HepG2 (cell line): ENCODE measurements around the gene DDX17. TPM values are rescaled to one million over a fixed set of nuclear protein-coding genes. Genes with fewer than 3 reads are reported as not detected.

Experiments
- ELF1 ChIP-seq: sonication (generic); formaldehyde crosslinking; IDR thresholded peaks from 2 replicates; pipeline ENCODE4 v1.4.0; 2020; ENCODE audit warnings: missing genetic modification reagents
- EZH2 ChIP-seq: conservative IDR thresholded peaks from 2 replicates; pipeline ENCODE4 v1.6.1; 2012; ENCODE audit warnings: mild to moderate bottlenecking, low read depth, low read length, moderate library complexity
- MEIS2 ChIP-seq: sonication (generic); formaldehyde crosslinking; IDR thresholded peaks from 2 replicates; pipeline ENCODE4 v1.9.0; 2021; ENCODE audit warnings: mild to moderate bottlenecking, missing genetic modification reagents
- NAIF1 ChIP-seq: sonication (generic); formaldehyde crosslinking; IDR thresholded peaks from 2 replicates; pipeline ENCODE4 v1.5.0; 2020; ENCODE audit warnings: mild to moderate bottlenecking, missing genetic modification reagents, borderline replicate concordance
- NR2F1 ChIP-seq, 2 experiments: fragments of 450-650 bp in 1 of 2; formaldehyde crosslinking in 1 of 2; IDR thresholded peaks; 2 replicates each; pipeline versions ENCODE4 v1.5.0 to v1.6.1; 2016 to 2020; ENCODE audit warnings: mild to moderate bottlenecking in 1 of 2, missing compliant biosample characterization in 1 of 2, missing genetic modification reagents in 1 of 2, moderate library complexity in 1 of 2
- PHB2 ChIP-seq: fragments of 450-650 bp; IDR thresholded peaks from 2 replicates; pipeline ENCODE4 v1.6.1; 2018; ENCODE audit not compliant: partially characterized antibody
- PRDM10 ChIP-seq: sonication (generic); formaldehyde crosslinking; IDR thresholded peaks from 2 replicates; pipeline ENCODE4 v1.4.0; 2020; ENCODE audit warnings: low read depth, missing genetic modification reagents
- RBM22 ChIP-seq: fragments of 200-400 bp; formaldehyde crosslinking; optimal IDR thresholded peaks from 2 replicates; pipeline ENCODE3; 2017; ENCODE audit warnings: mild to moderate bottlenecking, low read length, moderate library complexity
- TAF15 ChIP-seq: fragments of 200-400 bp; formaldehyde crosslinking; IDR thresholded peaks from one replicate; pipeline ENCODE4 v1.6.1; 2018; ENCODE audit warnings: mild to moderate bottlenecking, low read depth, low read length; ENCODE audit not compliant: poor library complexity, severe bottlenecking
- ZBTB34 ChIP-seq: sonication (generic); formaldehyde crosslinking; IDR thresholded peaks from 2 replicates; pipeline ENCODE4 v1.8.0; 2022; ENCODE audit warnings: mild to moderate bottlenecking, missing genetic modification reagents
- ZFX ChIP-seq: sonication (generic); formaldehyde crosslinking; IDR thresholded peaks from 2 replicates; pipeline ENCODE4 v1.4.0; 2020; ENCODE audit warnings: mild to moderate bottlenecking, low read depth, missing genetic modification reagents, moderate library complexity
- ZNF431 ChIP-seq: sonication (generic); formaldehyde crosslinking; IDR thresholded peaks from 2 replicates; pipeline ENCODE4 v1.9.0; 2022; ENCODE audit warnings: missing genetic modification reagents, low read depth, mild to moderate bottlenecking, borderline replicate concordance
- ZNF496 ChIP-seq: sonication (generic); formaldehyde crosslinking; IDR thresholded peaks from 2 replicates; pipeline ENCODE4 v1.8.1; 2023; ENCODE audit warnings: mild to moderate bottlenecking, moderate library complexity, missing genetic modification reagents; ENCODE audit not compliant: insufficient replicate concordance
- ZNF549 ChIP-seq: sonication (generic); formaldehyde crosslinking; IDR thresholded peaks from 2 replicates; pipeline ENCODE4 v1.5.0; 2020; ENCODE audit warnings: missing genetic modification reagents
- ZNF775 ChIP-seq: sonication (generic); formaldehyde crosslinking; IDR thresholded peaks from 2 replicates; pipeline ENCODE4 v1.4.0; 2020; ENCODE audit warnings: missing genetic modification reagents, mild to moderate bottlenecking, moderate library complexity, borderline replicate concordance
- ZSCAN5A ChIP-seq: sonication (generic); formaldehyde crosslinking; IDR thresholded peaks from 2 replicates; pipeline ENCODE4 v1.8.0; 2022; ENCODE audit warnings: mild to moderate bottlenecking, missing genetic modification reagents, borderline replicate concordance
- ZXDC ChIP-seq: sonication (generic); formaldehyde crosslinking; IDR thresholded peaks from 2 replicates; pipeline ENCODE4 v1.5.0; 2020; ENCODE audit warnings: mild to moderate bottlenecking, missing genetic modification reagents
- ZZZ3 ChIP-seq: sonication (generic); formaldehyde crosslinking; IDR thresholded peaks from 2 replicates; pipeline ENCODE4 v1.4.0; 2020; ENCODE audit warnings: missing genetic modification reagents, mild to moderate bottlenecking, borderline replicate concordance
- polyA plus RNA-seq, 8 experiments: library from polyadenylated mRNA; depleted of rRNA in 3 of 8; stranded (reverse) in 7 of 8; unstranded in 1 of 8; fragments of >200 nt; fragmentation: Illumina TruSeq in 4 of 8; extraction: Trizol in 4 of 8; gene quantifications; 2 replicates each; pipeline versions ENCODE4 v1.2.1 to v1.2.3, GENCODE V29; 2011 to 2016; ENCODE audit warnings: low read depth in 4 of 8, missing spikeins in 1 of 8, mixed read lengths in 1 of 8; ENCODE audit not compliant: insufficient read depth in 1 of 8
- total RNA-seq, 5 experiments: library from RNA; depleted of rRNA; stranded (reverse); fragments of >200 nt; fragmentation: Illumina TruSeq; extraction: Trizol; gene quantifications; 2 replicates each; pipeline ENCODE4 v1.2.3, GENCODE V29; 2016; ENCODE audit warnings: low read depth in 1 of 5

The DDX17 gene
- total and polyA plus RNA-seq, 2 of the 13 experiments (the other 11 are each of a cell fraction or from before 2014, with no cell fraction given), result 238 to 344 TPM

GRCh38 chr22:38462960-38463784, 42.9 kb downstream of the DDX17 start (continued):
- no peak for TF ChIP-seq ZNF431 (CRISPR knock-in tag)
- TF ChIP-seq RBM22, result no peak
- TF ChIP-seq ZBTB34 (CRISPR knock-in tag), result no peak
- peak; percentile 90 for TF ChIP-seq MEIS2 (CRISPR knock-in tag)
- TF ChIP-seq ZZZ3 (CRISPR knock-in tag), result peak; percentile 48; the same call in 1 of the 2 replicates
- no peak for TF ChIP-seq ZNF496 (CRISPR knock-in tag)
- TF ChIP-seq ZXDC (CRISPR knock-in tag), result no peak
- no peak for TF ChIP-seq ZSCAN5A (CRISPR knock-in tag)
- peak; percentile 100 for TF ChIP-seq PRDM10 (CRISPR knock-in tag)
- no peak for TF ChIP-seq TAF15
- peak; percentile 82; the same call in 1 of the 2 replicates for TF ChIP-seq ZFX (CRISPR knock-in tag)
- peak; percentile 73 for TF ChIP-seq ELF1
- TF ChIP-seq NAIF1 (CRISPR knock-in tag), result peak; percentile 76; the same call in 1 of the 2 replicates
- no peak for TF ChIP-seq EZH2
- no peak for TF ChIP-seq NR2F1 (CRISPR knock-in tag; IDR thresholded peaks at IDR 0.05)
- TF ChIP-seq PHB2, result no peak
- TF ChIP-seq ZNF775 (CRISPR knock-in tag), result 0 out of 2 replicates have a peak, but pooled peaks have one; percentile 46
- no peak for TF ChIP-seq ZNF549 (CRISPR knock-in tag)
